Activated CD8-positive, alpha-beta memory T cell treated with anti-CD3 and anti-CD28 coated beads for 36 hours (primary cell): ENCODE data around the gene SPATA13. TPM values are rescaled to one million over a fixed set of nuclear protein-coding genes. Genes with fewer than 3 reads are reported as not detected.

Source experiments
- CTCF ChIA-PET: fragments of 350-600 bp; sonication (Branson Sonifier 250); formaldehyde crosslinking; loops from one replicate; lab custom pipeline; 2021; ENCODE audit warnings: antibody characterized with exemption; lab: Charles Lee
- POLR2A ChIA-PET: fragments of 350-600 bp; sonication (Branson Sonifier 250); formaldehyde crosslinking; loops from one replicate; lab custom pipeline; 2021; ENCODE audit warnings: antibody characterized with exemption; lab: Charles Lee
- total RNA-seq, 2 experiments: library from RNA; stranded (reverse); gene quantifications; one replicate each; pipeline ENCODE4 v1.2.3, GENCODE V29; 2021

The SPATA13 gene
- total RNA-seq, 2 experiments from 2014 or later = 54.7 TPM

GRCh38 chr13:24230428-24231072 lies 70.0 kb downstream of the SPATA13 start:
- ChIA-PET CTCF (interaction anchor here (0.5 to 2.0 kb wide), 3 partner anchors 11 to 178 kb away, joined by 3 to 6 read pairs (median 3); no protein-coding TSS in a partner anchor), POLR2A (no interaction called here)

- POLR2A ChIA-PET = no interaction called here
- CTCF ChIA-PET = interaction anchor here (0.5 to 2.0 kb wide), 4 partner anchors 12 to 178 kb away, joined by 3 to 6 read pairs (median 3); no protein-coding TSS in a partner anchor
Measured at GRCh38 chr13:24231377-24231776, 70.9 kb downstream of the SPATA13 start.

GRCh38 chr13:24232037-24232436 lies 71.5 kb downstream of the SPATA13 start:
- ChIA-PET POLR2A (no interaction called here), CTCF (interaction anchor here (1.1 kb wide), 1 partner anchor 46 kb away, joined by 3 read pairs; no protein-coding TSS in a partner anchor)

GRCh38 chr13:24232474-24232873 lies 72.0 kb downstream of the SPATA13 start:
- POLR2A ChIA-PET = no interaction called here
- CTCF ChIA-PET = no interaction called here

GRCh38 chr13:24233351-24233901 lies 72.9 kb downstream of the SPATA13 start:
- CTCF ChIA-PET = no interaction called here
- POLR2A ChIA-PET = interaction anchor here (0.6 to 1.2 kb wide), 4 partner anchors 18 to 97 kb away, joined by 3 to 4 read pairs (median 4); no protein-coding TSS in a partner anchor

- POLR2A ChIA-PET = interaction anchor here (1.2 kb wide), 1 partner anchor 17 kb away, joined by 3 read pairs; no protein-coding TSS in a partner anchor
- CTCF ChIA-PET = interaction anchor here (1.7 kb wide), 1 partner anchor 181 kb away, joined by 4 read pairs; no protein-coding TSS in a partner anchor
Measured at GRCh38 chr13:24234200-24234915, 73.8 kb downstream of the SPATA13 start.

GRCh38 chr13:24237356-24237755 lies 76.8 kb downstream of the SPATA13 start:
- ChIA-PET POLR2A (no interaction called here), CTCF (no interaction called here)

- ChIA-PET POLR2A (no interaction called here), CTCF (interaction anchor here (1.6 kb wide), 1 partner anchor 12 kb away, joined by 3 read pairs; no protein-coding TSS in a partner anchor)
Measured at GRCh38 chr13:24241336-24241735, 80.8 kb downstream of the SPATA13 start.

GRCh38 chr13:24242100-24242499 lies 81.6 kb downstream of the SPATA13 start:
- POLR2A ChIA-PET = no interaction called here
- CTCF ChIA-PET = no interaction called here

- ChIA-PET CTCF (no interaction called here), POLR2A (no interaction called here)
Measured at GRCh38 chr13:24243302-24243701, 82.8 kb downstream of the SPATA13 start.

- ChIA-PET POLR2A (no interaction called here), CTCF (interaction anchor here (0.7 to 1.3 kb wide), 3 partner anchors 16 to 315 kb away, joined by 3 read pairs; no protein-coding TSS in a partner anchor)
Measured at GRCh38 chr13:24244802-24245201, 84.3 kb downstream of the SPATA13 start.

GRCh38 chr13:24247016-24247415 lies 86.5 kb downstream of the SPATA13 start:
- ChIA-PET POLR2A (no interaction called here), CTCF (no interaction called here)

- CTCF ChIA-PET = no interaction called here
- POLR2A ChIA-PET = no interaction called here
Measured at GRCh38 chr13:24249624-24250023, 89.1 kb downstream of the SPATA13 start.

GRCh38 chr13:24250376-24251057 lies 90.0 kb downstream of the SPATA13 start:
- ChIA-PET POLR2A (interaction anchor here (0.6 to 5.4 kb wide), 6 partner anchors 11 to 24 kb away, joined by 3 to 26 read pairs (median 6); no protein-coding TSS in a partner anchor), CTCF (interaction anchor here (1.1 to 6.4 kb wide), 6 partner anchors 13 to 23 kb away, joined by 3 to 29 read pairs (median 4); no protein-coding TSS in a partner anchor)

- POLR2A ChIA-PET = interaction anchor here (0.6 to 5.4 kb wide), 9 partner anchors 10 to 90 kb away, joined by 3 to 26 read pairs (median 4); no protein-coding TSS in a partner anchor
Measured at GRCh38 chr13:24251525-24251924, 91.0 kb downstream of the SPATA13 start.

GRCh38 chr13:24252136-24252535 lies 91.6 kb downstream of the SPATA13 start:
- ChIA-PET CTCF (interaction anchor here (1.0 to 6.4 kb wide), 7 partner anchors 10 to 23 kb away, joined by 3 to 29 read pairs (median 4); no protein-coding TSS in a partner anchor), POLR2A (interaction anchor here (0.6 to 5.4 kb wide), 6 partner anchors 12 to 91 kb away, joined by 3 to 26 read pairs (median 6); no protein-coding TSS in a partner anchor)

More at GRCh38 chr13:24251525-24251924, 91.0 kb downstream of the SPATA13 start:
- CTCF ChIA-PET = interaction anchor here (0.7 to 6.4 kb wide), 9 partner anchors 11 to 23 kb away, joined by 3 to 29 read pairs (median 4); no protein-coding TSS in a partner anchor

- POLR2A ChIA-PET = interaction anchor here (0.6 to 5.4 kb wide), 8 partner anchors 11 to 93 kb away, joined by 3 to 26 read pairs (median 4); partner anchors contain the start of gene SPATA13
- CTCF ChIA-PET = interaction anchor here (0.7 to 6.4 kb wide), 3 partner anchors 12 to 20 kb away, joined by 4 to 29 read pairs (median 7); no protein-coding TSS in a partner anchor
Measured at GRCh38 chr13:24253520-24254145, 93.1 kb downstream of the SPATA13 start.
